HepG2 (cell line): ENCODE results near the gene LBX2. TPM values are rescaled to one million over a fixed set of nuclear protein-coding genes. Genes with fewer than 3 reads are reported as not detected.

Experiments used
- ATAC-seq: fragments of 200-7000 bp; cut with Tn5 transposase; 3 replicates; pipeline ENCODE4 v1.9.1; 2020; ENCODE audit warnings: mild to moderate bottlenecking, moderate library complexity
- BruUV-seq: library from RNA; stranded (reverse); fragments of 400-500 nt; replicated peaks from 2 replicates; lab custom pipeline; 2021; lab: Mats Ljungman, UMichigan
- CTCF ChIA-PET: fragments of 300-600 bp; formaldehyde crosslinking; extraction: SDS; loops from one replicate; lab custom pipeline; 2021; ENCODE audit warnings: low total read pairs, inconsistent platforms, low intra/inter-chr PET ratio; lab: Yijun Ruan, JAX
- POLR2A ChIA-PET: fragments of 350-600 bp; sonication (Branson Sonifier 250); formaldehyde crosslinking; loops from one replicate; lab custom pipeline; 2020; ENCODE audit warnings: antibody characterized with exemption, inconsistent platforms; lab: Yijun Ruan, JAX
- DNase-seq: peaks from one replicate; pipeline ENCODE4 v3.0.0-alpha.2; 2015; ENCODE audit warnings: low spot score
- FAIRE-seq: peaks from 3 replicates; lab custom pipeline; 2011; peaks lifted over from hg19 to GRCh38; lab: Jason Lieb, UNC
- H2AFZ ChIP-seq: one replicate; pipeline ENCODE4 v1.6.1; 2011; ENCODE audit warnings: low read length, inconsistent platforms
- H3K27ac ChIP-seq: fragments of 300-600 bp; 3 replicates; pipeline ENCODE4 v1.8.0; 2011; ENCODE audit warnings: mixed run types, mild to moderate bottlenecking, mixed read lengths, low read length, inconsistent platforms; ENCODE audit not compliant: insufficient read depth; ENCODE audit errors: extremely low read length
- H3K27me3 ChIP-seq, 2 experiments: fragments of 200-600 bp in 1 of 2; 2 replicates in 1 of 2; 3 replicates in 1 of 2; pipeline versions ENCODE4 v1.6.0 to v1.8.0; 2011; ENCODE audit warnings: low read length in 2 of 2, mild to moderate bottlenecking in 2 of 2, moderate library complexity in 2 of 2, inconsistent platforms in 1 of 2; ENCODE audit not compliant: insufficient read depth in 2 of 2, control insufficient read depth in 1 of 2
- H3K36me3 ChIP-seq, 2 experiments: fragments of 200-600 bp in 1 of 2; replicated peaks in 1 of 2; 2 replicates in 1 of 2; 3 replicates in 1 of 2; pipeline versions ENCODE4 v1.5.1 to v1.8.0; 2011; ENCODE audit warnings: low read length in 2 of 2, inconsistent platforms in 1 of 2; ENCODE audit not compliant: insufficient read depth in 2 of 2, control insufficient read depth in 1 of 2
- H3K4me1 ChIP-seq: 2 replicates; pipeline ENCODE4 v1.5.1; 2012; ENCODE audit warnings: low read length, inconsistent platforms; ENCODE audit not compliant: insufficient read depth
- H3K4me2 ChIP-seq: 2 replicates; pipeline ENCODE4 v1.6.0; 2011; ENCODE audit warnings: low read depth, low read length, inconsistent platforms
- H3K4me3 ChIP-seq, 3 experiments: fragments of 200-600 bp in 1 of 3; sonication (generic), shearing (Covaris generic) in 1 of 3; replicated peaks in 1 of 3; 2 replicates each; pipeline ENCODE4 v1.5.1; 2011 to 2016; ENCODE audit warnings: low read length in 3 of 3, inconsistent platforms in 2 of 3, low read depth in 2 of 3, mild to moderate bottlenecking in 2 of 3, control low read depth in 1 of 3, mixed read lengths in 1 of 3; ENCODE audit not compliant: insufficient read depth in 1 of 3
- H3K79me2 ChIP-seq: one replicate; pipeline ENCODE4 v1.6.1; 2011; ENCODE audit warnings: low read length, inconsistent platforms; ENCODE audit not compliant: insufficient read depth
- H3K9ac ChIP-seq: 2 replicates; pipeline ENCODE4 v1.6.0; 2011; ENCODE audit warnings: mild to moderate bottlenecking, low read depth, low read length, inconsistent platforms; ENCODE audit not compliant: insufficient read depth
- H3K9me3 ChIP-seq: 2 replicates; pipeline ENCODE4 v1.5.1; 2012; ENCODE audit warnings: mild to moderate bottlenecking, low read length
- H4K20me1 ChIP-seq: 2 replicates; pipeline ENCODE4 v1.6.0; 2011; ENCODE audit warnings: inconsistent platforms, mild to moderate bottlenecking, low read length, moderate library complexity; ENCODE audit not compliant: insufficient read depth
- AGO2 ChIP-seq: fragments of 200-400 bp; formaldehyde crosslinking; optimal IDR thresholded peaks from 2 replicates; pipeline ENCODE3; 2017; ENCODE audit warnings: mild to moderate bottlenecking, low read depth, low read length, moderate library complexity
- CCAR2 ChIP-seq: fragments of 200-400 bp; formaldehyde crosslinking; optimal IDR thresholded peaks from 2 replicates; pipeline ENCODE3; 2018; ENCODE audit warnings: low read depth, mild to moderate bottlenecking, low read length, moderate library complexity
- CEBPG ChIP-seq: IDR thresholded peaks from 2 replicates; pipeline ENCODE4 v1.6.1; 2016
- E2F2 ChIP-seq: sonication (generic); formaldehyde crosslinking; IDR thresholded peaks from 2 replicates; pipeline ENCODE4 v1.4.0; 2020; ENCODE audit warnings: missing genetic modification reagents, borderline replicate concordance
- PAF1 ChIP-seq: IDR thresholded peaks from 2 replicates; pipeline ENCODE4 v1.6.1; 2016; ENCODE audit warnings: missing genetic modification reagents, missing compliant biosample characterization
- PLRG1 ChIP-seq: fragments of 450-650 bp; conservative IDR thresholded peaks from 2 replicates; pipeline ENCODE4 v1.6.1; 2016
- SIX4 ChIP-seq: sonication (generic); formaldehyde crosslinking; IDR thresholded peaks from 2 replicates; pipeline ENCODE4 v1.4.0; 2020; ENCODE audit warnings: missing genetic modification reagents
- SNAPC2 ChIP-seq: sonication (generic); formaldehyde crosslinking; IDR thresholded peaks from 2 replicates; pipeline ENCODE4 v1.8.1; 2022; ENCODE audit warnings: mild to moderate bottlenecking, missing genetic modification reagents
- ZNF12 ChIP-seq: sonication (generic); formaldehyde crosslinking; IDR thresholded peaks from 2 replicates; pipeline ENCODE4 v1.5.0; 2020; ENCODE audit warnings: missing genetic modification reagents
- ZNF30 ChIP-seq: sonication (generic); formaldehyde crosslinking; IDR thresholded peaks from 2 replicates; pipeline ENCODE4 v1.5.0; 2020; ENCODE audit warnings: mild to moderate bottlenecking, missing genetic modification reagents
- ZNF350 ChIP-seq: sonication (generic); formaldehyde crosslinking; IDR thresholded peaks from 2 replicates; pipeline ENCODE4 v1.4.0; 2020; ENCODE audit warnings: mild to moderate bottlenecking, low read depth, missing genetic modification reagents, borderline replicate concordance
- ZNF552 ChIP-seq: sonication (generic); formaldehyde crosslinking; IDR thresholded peaks from 2 replicates; pipeline ENCODE4 v1.9.0; 2022; ENCODE audit warnings: missing genetic modification reagents, mild to moderate bottlenecking, borderline replicate concordance
- ZNF747 ChIP-seq: sonication (generic); formaldehyde crosslinking; IDR thresholded peaks from 2 replicates; pipeline ENCODE4 v1.8.1; 2023; ENCODE audit warnings: missing genetic modification reagents, mild to moderate bottlenecking, borderline replicate concordance
- WGBS: methylation state at CpG from one replicate; pipeline ENCODE4 v1.1.6; 2017; ENCODE audit warnings: low lambda C conversion rate; 5-methylcytosine and 5-hydroxymethylcytosine counted together
- in situ Hi-C: cut with HindIII; loops from 2 replicates; pipeline ENCODE4 v1.10.0; 2017; ENCODE audit warnings: low pct_unique_long_range_greater_than_20kb; ENCODE audit not compliant: extremely low pct_ligation_motif_present
- intact Hi-C: fragments of 100-400 bp; cut with micrococcal nuclease; formaldehyde crosslinking; loops from one replicate; pipeline ENCODE4 v1.10.0; 2022; ENCODE audit not compliant: unreplicated experiment
- polyA plus RNA-seq, 8 experiments: library from polyadenylated mRNA; depleted of rRNA in 3 of 8; stranded (reverse) in 7 of 8; unstranded in 1 of 8; fragments of >200 nt; fragmentation: Illumina TruSeq in 4 of 8; extraction: Trizol in 4 of 8; gene quantifications; 2 replicates each; pipeline versions ENCODE4 v1.2.1 to v1.2.3, GENCODE V29; 2011 to 2016; ENCODE audit warnings: low read depth in 4 of 8, missing spikeins in 1 of 8, mixed read lengths in 1 of 8; ENCODE audit not compliant: insufficient read depth in 1 of 8
- total RNA-seq, 5 experiments: library from RNA; depleted of rRNA; stranded (reverse); fragments of >200 nt; fragmentation: Illumina TruSeq; extraction: Trizol; gene quantifications; 2 replicates each; pipeline ENCODE4 v1.2.3, GENCODE V29; 2016; ENCODE audit warnings: low read depth in 1 of 5
- TF ChIP-seq, protein P1 (sequence below): IDR thresholded peaks from 2 replicates; pipeline ENCODE4 v1.6.1; 2018; ENCODE audit warnings: missing genetic modification reagents

Gene LBX2
- total and polyA plus RNA-seq, 2 of the 13 experiments (the other 11 are each of a cell fraction or from before 2014, with no cell fraction given), result 6.4 to 8.1 TPM

GRCh38 chr2:74462054-74462785 is 37.2 kb downstream of the LBX2 start:
- H3K9me3 ChIP-seq, result no peaks in the 10 kb centered on the region
- ChIA-PET CTCF (interaction anchor here (1.4 kb wide), 1 partner anchor 70 kb away, joined by 5 read pairs; no protein-coding TSS in a partner anchor), POLR2A (interaction anchor here (0.7 to 12.4 kb wide), 11 partner anchors 9 to 68 kb away, joined by 3 to 342 read pairs (median 6); partner anchors contain the start of genes AUP1, CCDC142, HTRA2 and MRPL53)
- peak overlapping the region; percentile 1 for H3K27ac ChIP-seq
- H3K79me2 ChIP-seq, result peaks cover 36% of the 10 kb centered on the region
- H3K4me2 ChIP-seq, result no peak overlapping the region
- TF ChIP-seq SIX4 (CRISPR knock-in tag), result no peak
- peak; percentile 62 for TF ChIP-seq AGO2
- 0 out of 2 replicates have a peak, but pooled peaks have one; percentile 60 for TF ChIP-seq ZNF747
- no peak for ATAC-seq
- DNase-seq, result no peak
- H4K20me1 ChIP-seq, result peaks cover 4% of the 10 kb centered on the region; the same call in 1 of the 2 replicates
- in situ Hi-C loops, result no loop called here
- intact Hi-C loops, result no loop called here
- WGBS, result 97% methylated on average over 19 of the region's 20 CpGs
- H3K4me1 ChIP-seq, result peaks cover 34% of the 10 kb centered on the region
- H3K4me3 ChIP-seq, result no peak overlapping the region
- no peaks in the 10 kb centered on the region; a peak in 1 of 5 replicates for H3K27me3 ChIP-seq
- H3K36me3 ChIP-seq, result peaks cover 1 to 24% of the 10 kb centered on the region in 2 experiments
- no peak overlapping the region for H2AFZ ChIP-seq
- no peak overlapping the region for H3K9ac ChIP-seq
- no TSS peak for BruUV-seq
- FAIRE-seq, result no peak

GRCh38 chr2:74461187-74462053 is 38.0 kb downstream of the LBX2 start:
- no peak overlapping the region for H3K27ac ChIP-seq
- peaks cover 41% of the 10 kb centered on the region for H3K79me2 ChIP-seq
- H3K36me3 ChIP-seq, result peaks cover 1 to 24% of the 10 kb centered on the region in 2 experiments
- peaks cover 4% of the 10 kb centered on the region; the same call in 1 of the 2 replicates for H4K20me1 ChIP-seq
- no peak overlapping the region for H3K4me3 ChIP-seq
- no TSS peak for BruUV-seq
- no peak overlapping the region for H2AFZ ChIP-seq
- H3K9me3 ChIP-seq, result no peaks in the 10 kb centered on the region
- H3K4me1 ChIP-seq, result peaks cover 35% of the 10 kb centered on the region
- in situ Hi-C loops (no loop called here), intact Hi-C loops (no loop called here)
- no peak overlapping the region for H3K4me2 ChIP-seq
- ChIA-PET CTCF (interaction anchor here (0.8 to 1.4 kb wide), 2 partner anchors 71 to 126 kb away, joined by 4 to 5 read pairs; no protein-coding TSS in a partner anchor), POLR2A (interaction anchor here (0.7 to 12.4 kb wide), 11 partner anchors 10 to 68 kb away, joined by 3 to 342 read pairs (median 6); partner anchors contain the start of genes AUP1, CCDC142, HTRA2 and MRPL53)
- WGBS, result 98% methylated on average over 14 of the region's 27 CpGs
- DNase-seq (peak; percentile 51), ATAC-seq (no peak), FAIRE-seq (no peak)
- H3K9ac ChIP-seq, result no peak overlapping the region
- H3K27me3 ChIP-seq, result no peaks in the 10 kb centered on the region; a peak in 1 of 5 replicates
- no peak for TF ChIP-seq ZNF12 (CRISPR knock-in tag)
- TF ChIP-seq ZNF350 (CRISPR knock-in tag), result no peak
- no peak for TF ChIP-seq ZNF30 (CRISPR knock-in tag)
- TF ChIP-seq CEBPG, result 0 out of 2 replicates have a peak, but pooled peaks have one; percentile 9
- TF ChIP-seq E2F2 (CRISPR knock-in tag), result no peak
- TF ChIP-seq CCAR2, result no peak
- TF ChIP-seq ZNF552 (CRISPR knock-in tag), result no peak
- no peak for TF ChIP-seq PAF1 (CRISPR knock-in tag)
- TF ChIP-seq PLRG1, result no peak
- TF ChIP-seq SNAPC2 (CRISPR knock-in tag), result no peak
- TF ChIP-seq, protein P1, sequence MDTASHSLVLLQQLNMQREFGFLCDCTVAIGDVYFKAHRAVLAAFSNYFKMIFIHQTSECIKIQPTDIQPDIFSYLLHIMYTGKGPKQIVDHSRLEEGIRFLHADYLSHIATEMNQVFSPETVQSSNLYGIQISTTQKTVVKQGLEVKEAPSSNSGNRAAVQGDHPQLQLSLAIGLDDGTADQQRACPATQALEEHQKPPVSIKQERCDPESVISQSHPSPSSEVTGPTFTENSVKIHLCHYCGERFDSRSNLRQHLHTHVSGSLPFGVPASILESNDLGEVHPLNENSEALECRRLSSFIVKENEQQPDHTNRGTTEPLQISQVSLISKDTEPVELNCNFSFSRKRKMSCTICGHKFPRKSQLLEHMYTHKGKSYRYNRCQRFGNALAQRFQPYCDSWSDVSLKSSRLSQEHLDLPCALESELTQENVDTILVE (CRISPR knock-in tag), result no peak
